Measurements from ENCODE around the gene PRKCA.

- TF ChIP-seq ZBED4 (CRISPR knock-in tag; IDR thresholded peaks at IDR 0.05; ENCODE audit: borderline replicate concordance) (no peak), ZSCAN5A (CRISPR knock-in tag; IDR thresholded peaks at IDR 0.05; ENCODE audit: borderline replicate concordance) (peak; percentile 65; the same call in 1 of the 2 replicates), REST (IDR thresholded peaks at IDR 0.05; ENCODE audit: borderline replicate concordance in 1 of 2, low read depth in 1 of 2, low read length in 2 of 2) (no peak)
Measured at GRCh38 chr17:66582373-66583111, 280.1 kb downstream of the PRKCA start.

Measured in HepG2 (cell line).